Measurements from ENCODE around the gene TSPAN8.
"Not testable (repeated sequence)": the region's sequence is repeated elsewhere in the genome, so short reads cannot be mapped to it uniquely, and the experiment has no call there.

Gene TSPAN8

DNA sequence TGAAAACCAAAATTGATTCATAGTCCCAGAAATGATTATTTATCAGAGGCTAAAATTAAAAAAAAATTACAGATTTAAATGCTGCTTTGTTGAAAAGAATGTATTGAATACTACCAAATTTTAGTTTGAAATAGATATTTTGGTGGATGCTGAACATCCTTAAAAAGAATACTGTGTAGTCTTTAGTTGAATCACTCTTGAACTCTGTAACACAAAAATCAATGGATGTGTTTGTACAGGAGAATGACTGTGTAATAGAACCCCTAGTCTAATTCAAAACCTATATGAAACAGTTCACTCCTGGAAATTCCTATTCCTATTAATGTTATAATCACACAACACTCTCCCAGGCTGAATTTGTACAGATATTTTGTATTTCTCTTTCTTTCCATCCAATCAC is 1.5 kb upstream of the TSPAN8 start:
- H3K4me3 Mint-ChIP-seq = no peak overlapping the region
- no peaks in the 10 kb centered on the region for H3K36me3 Mint-ChIP-seq (ENCODE audit: insufficient read depth)
- no peaks in the 10 kb centered on the region for H3K4me1 Mint-ChIP-seq (ENCODE audit: low read depth in 2 of 2)
- no peaks in the 10 kb centered on the region for H3K27me3 Mint-ChIP-seq
- DNase-seq = no peak
- H3K9me3 Mint-ChIP-seq = peaks cover 2 to 7% of the 10 kb centered on the region in 2 donors
- H3K27ac Mint-ChIP-seq = no peak overlapping the region
- no peak for ATAC-seq (replicated peaks)

- Mint-ChIP-seq H3K36me3 (ENCODE audit: insufficient read depth) (no peaks in the 10 kb centered on the region), H3K4me1 (ENCODE audit: low read depth in 2 of 2) (no peaks in the 10 kb centered on the region), H3K9me3 (peaks cover 2 to 7% of the 10 kb centered on the region in 2 donors), H3K27ac (no peak overlapping the region), H3K4me3 (no peak overlapping the region), H3K27me3 (no peaks in the 10 kb centered on the region)
- DNase-seq (no peak), ATAC-seq (replicated peaks) (no peak)
Observed at GRCh38 chr12:71158361-71158882, 623 bp upstream of the TSPAN8 start.

GRCh38 chr12:71155225-71155624 is 2.6 kb downstream of the TSPAN8 start:
- H3K27ac Mint-ChIP-seq = no peak overlapping the region
- H3K4me1 Mint-ChIP-seq (ENCODE audit: low read depth in 2 of 2) = no peaks in the 10 kb centered on the region
- DNase-seq (no peak), ATAC-seq (replicated peaks) (no peak)
- peaks cover 4 to 17% of the 10 kb centered on the region in 2 donors for H3K9me3 Mint-ChIP-seq
- H3K36me3 Mint-ChIP-seq (ENCODE audit: insufficient read depth) = no peaks in the 10 kb centered on the region
- H3K4me3 Mint-ChIP-seq = no peak overlapping the region
- no peaks in the 10 kb centered on the region for H3K27me3 Mint-ChIP-seq

DNA sequence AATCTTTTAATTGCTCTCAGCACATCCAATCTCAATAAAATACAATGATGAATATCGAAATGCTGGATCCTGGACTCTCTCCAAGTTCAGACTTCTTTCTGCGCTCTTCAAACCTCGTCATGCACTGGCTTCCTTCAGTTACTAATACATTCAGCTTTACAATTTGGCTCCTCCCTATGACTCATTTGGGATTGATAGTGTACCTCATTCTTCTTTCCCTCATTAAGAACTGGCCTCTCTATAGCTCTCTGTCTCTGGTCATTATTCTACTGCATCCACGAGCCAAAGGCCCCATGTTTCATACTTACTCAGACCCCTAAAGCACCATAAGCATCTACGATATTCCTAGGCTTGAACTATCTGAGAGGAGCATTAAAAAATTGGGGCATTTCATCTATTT is 4.9 kb downstream of the TSPAN8 start:
- Mint-ChIP-seq H3K36me3 (ENCODE audit: insufficient read depth) (no peaks in the 10 kb centered on the region), H3K4me3 (no peak overlapping the region), H3K4me1 (ENCODE audit: low read depth in 2 of 2) (no peaks in the 10 kb centered on the region), H3K27me3 (no peaks in the 10 kb centered on the region), H3K9me3 (peaks cover 6 to 15% of the 10 kb centered on the region in 2 donors), H3K27ac (no peak overlapping the region)
- no peak for ATAC-seq (replicated peaks)
- no peak for DNase-seq

DNA sequence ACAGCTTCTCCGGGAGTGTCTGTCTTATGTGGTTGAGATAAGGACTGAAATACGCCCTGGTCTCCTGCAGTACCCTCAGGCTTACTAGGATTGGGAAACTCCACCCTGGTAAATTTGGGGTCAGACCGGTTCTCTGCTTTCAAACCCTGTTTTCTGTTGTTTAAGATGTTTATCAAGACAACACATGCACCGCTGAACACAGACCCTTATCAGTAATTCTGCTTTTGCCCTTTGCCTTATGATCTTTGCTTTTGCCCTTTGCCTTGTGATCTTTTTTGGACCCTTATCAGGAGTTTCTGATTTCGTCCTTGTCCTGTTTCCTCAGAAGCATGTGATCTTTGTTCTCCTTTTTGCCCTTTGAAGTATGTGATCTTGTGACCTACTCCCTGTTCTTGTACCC is 7.8 kb downstream of the TSPAN8 start:
- not testable (repeated sequence) for H3K4me1 Mint-ChIP-seq (ENCODE audit: low read depth in 2 of 2); ATAC-seq (replicated peaks); H3K27me3 Mint-ChIP-seq; H3K27ac Mint-ChIP-seq; H3K36me3 Mint-ChIP-seq (ENCODE audit: insufficient read depth); DNase-seq; H3K4me3 Mint-ChIP-seq
- peaks cover 7 to 15% of the 10 kb centered on the region in 2 donors for H3K9me3 Mint-ChIP-seq

DNA sequence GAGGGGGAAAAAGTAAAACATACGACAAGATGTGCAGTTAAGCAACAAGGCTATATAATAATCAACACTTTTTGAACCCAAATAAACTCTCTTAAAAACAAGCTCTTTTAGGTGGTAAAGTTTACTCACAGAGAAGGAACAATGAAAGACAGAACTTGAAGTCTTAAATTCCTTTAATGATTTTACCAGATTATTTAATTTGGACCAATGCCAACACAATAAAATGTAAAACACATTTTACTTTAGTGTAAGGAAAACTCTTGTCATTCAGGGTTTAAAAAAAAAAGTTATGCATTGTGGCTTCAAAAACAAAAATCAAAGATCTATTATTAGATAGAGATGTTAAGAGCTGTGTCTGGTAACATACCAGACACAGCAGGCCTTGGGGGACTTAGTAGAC is 13.1 kb downstream of the TSPAN8 start:
- Mint-ChIP-seq H3K36me3 (ENCODE audit: insufficient read depth) (no peaks in the 10 kb centered on the region), H3K4me3 (no peak overlapping the region), H3K9me3 (peaks cover 0 to 3% of the 10 kb centered on the region in 2 donors), H3K27me3 (no peaks in the 10 kb centered on the region), H3K4me1 (ENCODE audit: low read depth in 2 of 2) (no peaks in the 10 kb centered on the region), H3K27ac (no peak overlapping the region)
- DNase-seq (no peak), ATAC-seq (replicated peaks) (no peak)

- Mint-ChIP-seq H3K36me3 (ENCODE audit: insufficient read depth) (no peaks in the 10 kb centered on the region), H3K27ac (no peak overlapping the region)
Observed at GRCh38 chr12:71142956-71143355, 14.8 kb downstream of the TSPAN8 start.

DNA sequence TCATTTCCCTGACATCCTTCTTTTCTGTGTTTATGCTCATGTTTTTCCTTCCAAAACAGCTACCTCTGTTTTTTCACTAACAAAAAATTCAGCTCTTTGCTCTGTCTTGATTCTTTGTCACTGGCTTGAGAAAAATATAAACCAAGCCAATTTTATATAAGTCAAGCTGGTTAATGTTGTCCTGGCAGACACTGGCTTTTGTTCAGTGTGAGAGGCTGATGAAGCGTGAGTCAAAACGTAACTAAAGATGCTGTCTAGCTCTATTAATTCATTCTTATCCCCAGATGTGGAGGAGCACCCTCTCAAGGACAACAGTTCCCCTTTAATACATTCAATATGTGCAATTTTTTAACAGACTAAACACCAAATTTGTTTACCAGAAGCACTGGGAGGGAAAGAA is 15.8 kb downstream of the TSPAN8 start:
- no peak for ATAC-seq (replicated peaks)
- no peaks in the 10 kb centered on the region for H3K27me3 Mint-ChIP-seq
- H3K4me1 Mint-ChIP-seq (ENCODE audit: low read depth in 2 of 2) = no peaks in the 10 kb centered on the region
- no peak overlapping the region for H3K27ac Mint-ChIP-seq
- peaks cover 0 to 3% of the 10 kb centered on the region in 2 donors for H3K9me3 Mint-ChIP-seq
- H3K36me3 Mint-ChIP-seq (ENCODE audit: insufficient read depth) = no peaks in the 10 kb centered on the region
- no peak overlapping the region for H3K4me3 Mint-ChIP-seq
- no peak for DNase-seq

More at GRCh38 chr12:71142956-71143355, 14.8 kb downstream of the TSPAN8 start:
- H3K9me3 Mint-ChIP-seq = peaks cover 0 to 3% of the 10 kb centered on the region in 2 donors
- DNase-seq (no peak), ATAC-seq (replicated peaks) (no peak)
- H3K4me1 Mint-ChIP-seq (ENCODE audit: low read depth in 2 of 2) = no peaks in the 10 kb centered on the region
- no peak overlapping the region for H3K4me3 Mint-ChIP-seq
- no peaks in the 10 kb centered on the region for H3K27me3 Mint-ChIP-seq

- H3K27me3 Mint-ChIP-seq = no peaks in the 10 kb centered on the region
- ATAC-seq (replicated peaks) = no peak
- peaks cover 0 to 2% of the 10 kb centered on the region in 2 donors for H3K9me3 Mint-ChIP-seq
- no peak overlapping the region for H3K27ac Mint-ChIP-seq
- no peak overlapping the region for H3K4me3 Mint-ChIP-seq
- no peaks in the 10 kb centered on the region for H3K36me3 Mint-ChIP-seq (ENCODE audit: insufficient read depth)
- DNase-seq = no peak
- H3K4me1 Mint-ChIP-seq (ENCODE audit: low read depth in 2 of 2) = no peaks in the 10 kb centered on the region
Observed at GRCh38 chr12:71141378-71141926, 16.3 kb downstream of the TSPAN8 start.

DNA sequence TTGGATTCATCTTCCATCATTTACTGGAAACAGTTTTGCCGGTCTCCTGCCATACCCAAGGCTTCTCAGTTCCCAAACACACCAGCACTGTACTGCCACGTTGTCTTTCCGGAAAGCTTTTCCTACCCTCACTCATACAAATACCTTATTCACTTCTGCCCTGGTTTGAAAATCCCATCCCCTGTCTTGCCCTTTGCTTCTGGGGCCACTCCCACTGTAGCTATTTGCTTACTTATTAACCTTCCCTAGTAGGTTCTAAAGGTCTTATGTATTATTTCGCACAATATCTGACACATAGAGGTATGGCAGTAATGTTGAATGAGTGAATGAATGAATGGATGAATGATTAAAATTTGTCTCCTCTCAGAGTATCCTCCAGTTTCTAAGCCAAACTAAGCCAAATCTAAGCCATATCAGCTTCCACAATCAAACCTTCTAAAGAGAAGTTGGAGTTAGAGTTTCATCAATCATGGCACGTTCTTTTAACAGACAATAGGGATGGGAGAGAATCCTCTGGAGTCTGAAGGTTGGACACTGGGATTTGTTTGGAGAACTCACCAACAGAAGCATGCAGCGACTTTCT is 18.6 kb downstream of the TSPAN8 start:
- Mint-ChIP-seq H3K4me1 (ENCODE audit: low read depth in 2 of 2) (no peaks in the 10 kb centered on the region), H3K4me3 (no peak overlapping the region), H3K27me3 (no peaks in the 10 kb centered on the region), H3K9me3 (peaks cover 2 to 7% of the 10 kb centered on the region in 2 donors), H3K36me3 (ENCODE audit: insufficient read depth) (peaks cover 2% of the 10 kb centered on the region), H3K27ac (no peak overlapping the region)
- ATAC-seq (replicated peaks) (no peak), DNase-seq (no peak)

DNA sequence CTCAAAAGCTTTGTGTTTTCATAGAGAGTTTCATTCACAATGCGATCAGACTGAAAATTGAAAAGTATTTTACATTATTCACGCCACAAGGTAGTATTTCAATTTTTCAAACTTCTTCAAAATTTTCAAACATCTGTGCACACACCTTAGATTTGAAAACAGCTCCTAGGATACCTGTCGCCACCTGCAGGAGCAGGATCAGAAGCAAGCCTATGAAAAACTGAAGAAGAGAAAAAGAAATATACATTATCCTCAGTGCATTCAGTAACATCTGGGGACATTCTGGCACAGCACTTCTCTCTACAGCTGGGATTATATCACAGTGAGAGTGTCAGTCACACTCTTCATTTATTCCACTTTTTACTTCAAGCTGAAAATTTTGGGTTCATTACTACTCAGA is 19.8 kb downstream of the TSPAN8 start:
- Mint-ChIP-seq H3K9me3 (peaks cover 2 to 7% of the 10 kb centered on the region in 2 donors), H3K36me3 (ENCODE audit: insufficient read depth) (peaks cover 2% of the 10 kb centered on the region), H3K27me3 (no peaks in the 10 kb centered on the region), H3K27ac (no peak overlapping the region), H3K4me3 (no peak overlapping the region), H3K4me1 (ENCODE audit: low read depth in 2 of 2) (no peaks in the 10 kb centered on the region)
- no peak for DNase-seq
- no peak for ATAC-seq (replicated peaks)

GRCh38 chr12:71135812-71136176 is 22.0 kb downstream of the TSPAN8 start:
- Mint-ChIP-seq H3K27ac (no peak overlapping the region), H3K4me3 (no peak overlapping the region), H3K4me1 (ENCODE audit: low read depth in 2 of 2) (no peaks in the 10 kb centered on the region), H3K27me3 (no peaks in the 10 kb centered on the region), H3K36me3 (ENCODE audit: insufficient read depth) (peaks cover 2% of the 10 kb centered on the region), H3K9me3 (peaks cover 0 to 7% of the 10 kb centered on the region in 2 donors)
- no peak for ATAC-seq (replicated peaks)
- DNase-seq = no peak

DNA sequence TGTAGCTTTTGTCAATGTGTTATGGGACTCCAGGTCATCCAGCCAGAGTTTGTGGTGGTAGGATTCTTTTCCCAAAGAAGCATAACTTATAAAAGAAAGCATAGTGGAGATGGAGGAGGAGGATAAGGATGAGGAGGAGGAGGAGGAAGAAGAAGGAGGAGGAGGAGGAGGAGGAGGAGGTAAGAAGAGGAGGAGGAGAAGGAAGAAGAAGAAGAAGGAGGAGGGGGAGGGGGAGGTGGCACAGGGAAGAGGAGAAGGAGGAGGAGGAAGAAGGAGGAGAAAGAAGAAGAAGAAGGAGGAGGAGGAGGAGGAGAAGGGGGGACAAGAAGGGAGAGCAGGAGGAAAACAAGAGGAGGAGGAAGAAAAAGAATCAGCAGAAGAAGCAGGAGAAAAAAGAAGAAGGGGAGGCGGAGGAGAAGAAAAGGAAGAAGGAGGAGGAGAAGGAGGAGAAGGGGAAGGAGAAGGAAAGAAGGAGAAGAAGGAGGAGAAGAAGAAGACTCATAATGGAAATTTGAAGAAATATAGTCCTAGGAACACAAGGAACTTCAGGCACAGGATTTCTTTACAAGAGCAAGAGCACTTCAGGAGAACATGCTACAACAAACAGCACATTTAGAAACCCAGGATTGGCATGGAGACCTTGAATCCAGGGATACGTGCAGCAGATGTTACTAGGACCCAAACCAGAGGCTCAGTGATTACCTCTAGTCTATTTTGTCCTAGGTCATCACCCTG is 22.6 kb downstream of the TSPAN8 start:
- no peaks in the 10 kb centered on the region for H3K27me3 Mint-ChIP-seq
- DNase-seq (no peak), ATAC-seq (replicated peaks) (no peak)
- no peak overlapping the region for H3K4me3 Mint-ChIP-seq
- no peak overlapping the region for H3K27ac Mint-ChIP-seq
- H3K9me3 Mint-ChIP-seq = peaks cover 0 to 7% of the 10 kb centered on the region in 2 donors
- H3K4me1 Mint-ChIP-seq (ENCODE audit: low read depth in 2 of 2) = no peaks in the 10 kb centered on the region
- H3K36me3 Mint-ChIP-seq (ENCODE audit: insufficient read depth) = peaks cover 2% of the 10 kb centered on the region

DNA sequence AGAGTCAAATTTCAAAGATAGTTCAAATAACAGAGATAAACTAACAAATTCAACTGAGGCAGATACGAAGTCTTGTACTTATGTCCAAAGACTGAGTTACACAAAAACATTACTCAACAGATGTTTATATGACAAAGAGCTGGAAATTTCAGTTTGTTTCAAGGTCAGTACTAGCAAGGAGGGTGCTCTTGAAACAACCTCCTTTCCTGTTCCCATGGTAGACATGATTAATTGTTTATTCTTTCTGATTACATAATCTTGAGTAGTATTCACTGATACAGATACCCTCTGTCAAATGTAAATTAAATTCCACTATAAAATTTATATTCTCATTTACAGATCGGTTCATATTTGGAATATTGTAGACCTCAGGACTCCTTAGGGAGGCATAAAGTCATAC is 23.4 kb downstream of the TSPAN8 start:
- Mint-ChIP-seq H3K27me3 (no peaks in the 10 kb centered on the region), H3K36me3 (ENCODE audit: insufficient read depth) (peaks cover 2% of the 10 kb centered on the region), H3K4me1 (ENCODE audit: low read depth in 2 of 2) (no peaks in the 10 kb centered on the region), H3K27ac (no peak overlapping the region), H3K9me3 (peaks cover 0 to 7% of the 10 kb centered on the region in 2 donors), H3K4me3 (no peak overlapping the region)
- no peak for ATAC-seq (replicated peaks)
- no peak for DNase-seq
